HG03175 (cell line): ENCODE results near the gene STK31.
"Not testable (repeated sequence)": the region's sequence is repeated elsewhere in the genome, so short reads cannot be mapped to it uniquely, and the experiment has no call there.

Source experiments
- ATAC-seq: cut with Tn5 transposase; IDR thresholded peaks from one replicate; pipeline ENCODE4 v1.9.1; 2021; ENCODE audit warnings: mild to moderate bottlenecking, moderate library complexity; ENCODE audit not compliant: unreplicated experiment

The STK31 gene

GRCh38 chr7:23710000-23710399 lies at the start of gene STK31:
Gene STK31, plus strand, starts transcription at chr7:23710219. Its CDS starts 67 bp downstream, at chr7:23710286.
- ATAC-seq = no peak

GRCh38 chr7:23661385-23661784 lies 48.6 kb upstream of the STK31 start:
- ATAC-seq = no peak

- no peak for ATAC-seq
Measured at GRCh38 chr7:23662124-23662983, 47.7 kb upstream of the STK31 start.

GRCh38 chr7:23662984-23663313 lies 47.1 kb upstream of the STK31 start:
- ATAC-seq = no peak

GRCh38 chr7:23664122-23664521 lies 45.9 kb upstream of the STK31 start:
- ATAC-seq = no peak

GRCh38 chr7:23672033-23672432 lies 38.0 kb upstream of the STK31 start:
- no peak for ATAC-seq

- peak; percentile 96 for ATAC-seq
Measured at GRCh38 chr7:23679898-23680413, 30.1 kb upstream of the STK31 start, which contains the start of gene FAM221A. Gene FAM221A, plus strand, starts transcription at chr7:23680199. Its CDS starts 20 bp downstream, at chr7:23680219.

- peak; percentile 38 for ATAC-seq
Measured at GRCh38 chr7:23680414-23681405, 29.3 kb upstream of the STK31 start.

- not testable (repeated sequence) for ATAC-seq
Measured at GRCh38 chr7:23684041-23684440, 26.0 kb upstream of the STK31 start.

- ATAC-seq = no peak
Measured at GRCh38 chr7:23685731-23686130, 24.3 kb upstream of the STK31 start.

- ATAC-seq = no peak
Measured at GRCh38 chr7:23687011-23687410, 23.0 kb upstream of the STK31 start.

GRCh38 chr7:23689165-23689564 lies 20.9 kb upstream of the STK31 start:
- no peak for ATAC-seq

GRCh38 chr7:23691320-23691719 lies 18.7 kb upstream of the STK31 start:
- ATAC-seq = no peak

- no peak for ATAC-seq
Measured at GRCh38 chr7:23693224-23693623, 16.8 kb upstream of the STK31 start.

GRCh38 chr7:23696916-23697441 lies 13.0 kb upstream of the STK31 start:
- ATAC-seq = peak; percentile 75

GRCh38 chr7:23698822-23699221 lies 11.2 kb upstream of the STK31 start:
- ATAC-seq = no peak

- ATAC-seq = no peak
Measured at GRCh38 chr7:23700046-23700445, 10.0 kb upstream of the STK31 start.

GRCh38 chr7:23709081-23709750 lies 803 bp upstream of the STK31 start:
- ATAC-seq = no peak

- no peak for ATAC-seq
Measured at GRCh38 chr7:23712368-23713284, 2.6 kb downstream of the STK31 start.
